HG03521 (cell line): Measurements from ENCODE around the gene BAIAP2.

Source experiments
- ATAC-seq: cut with Tn5 transposase; IDR thresholded peaks from one replicate; pipeline ENCODE4 v1.9.1; 2021; ENCODE audit warnings: mild to moderate bottlenecking, moderate library complexity; ENCODE audit not compliant: unreplicated experiment

Gene BAIAP2

GRCh38 chr17:81049973-81050551 is 15.1 kb downstream of the BAIAP2 start:
- no peak for ATAC-seq

DNA sequence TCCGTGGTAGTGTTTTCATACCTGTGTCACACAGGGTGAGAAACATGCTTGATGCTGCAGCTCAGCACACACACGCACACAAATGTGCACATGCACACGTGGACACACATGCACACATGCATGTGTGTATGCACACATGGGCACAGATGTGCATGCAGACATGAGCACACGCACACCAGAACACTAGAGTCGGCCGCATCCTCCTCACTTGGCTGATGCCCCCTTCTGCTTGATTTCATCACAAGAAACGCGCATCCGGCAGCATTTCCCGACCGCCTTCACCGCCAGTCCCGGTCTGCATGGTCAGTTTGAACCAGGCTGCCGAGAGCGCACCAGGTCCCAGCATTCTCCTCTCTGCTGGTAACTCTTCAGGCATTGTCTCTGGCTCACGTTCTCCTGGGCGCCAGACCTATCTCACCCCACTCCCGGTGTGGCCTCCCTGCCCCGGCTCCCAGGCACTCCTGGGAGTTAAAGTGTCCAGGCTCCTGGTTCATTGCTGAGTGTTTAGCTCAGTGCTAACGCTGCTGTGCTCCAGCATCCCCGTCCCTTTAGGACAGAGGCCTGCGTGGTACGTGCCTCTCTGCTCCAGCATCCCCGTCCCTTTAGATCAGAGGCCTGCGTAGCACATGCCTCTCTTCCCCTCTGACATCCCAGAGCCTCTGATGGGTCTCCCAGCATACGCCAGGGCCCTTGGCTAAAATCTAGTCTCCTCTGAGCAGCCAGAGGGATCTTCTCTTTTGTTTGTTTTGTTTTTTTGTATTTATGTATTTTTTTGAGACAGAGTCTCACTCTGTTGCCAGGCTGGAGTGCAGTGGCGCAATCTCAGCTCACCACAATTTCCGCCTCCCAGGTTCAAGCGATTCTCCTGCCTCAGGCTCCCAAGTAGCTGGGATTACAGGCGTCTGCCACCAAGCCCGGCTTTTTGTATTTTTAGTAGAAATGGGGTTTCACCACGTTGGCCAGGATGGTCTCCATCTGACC is 16.0 kb downstream of the BAIAP2 start:
- no peak for ATAC-seq

DNA sequence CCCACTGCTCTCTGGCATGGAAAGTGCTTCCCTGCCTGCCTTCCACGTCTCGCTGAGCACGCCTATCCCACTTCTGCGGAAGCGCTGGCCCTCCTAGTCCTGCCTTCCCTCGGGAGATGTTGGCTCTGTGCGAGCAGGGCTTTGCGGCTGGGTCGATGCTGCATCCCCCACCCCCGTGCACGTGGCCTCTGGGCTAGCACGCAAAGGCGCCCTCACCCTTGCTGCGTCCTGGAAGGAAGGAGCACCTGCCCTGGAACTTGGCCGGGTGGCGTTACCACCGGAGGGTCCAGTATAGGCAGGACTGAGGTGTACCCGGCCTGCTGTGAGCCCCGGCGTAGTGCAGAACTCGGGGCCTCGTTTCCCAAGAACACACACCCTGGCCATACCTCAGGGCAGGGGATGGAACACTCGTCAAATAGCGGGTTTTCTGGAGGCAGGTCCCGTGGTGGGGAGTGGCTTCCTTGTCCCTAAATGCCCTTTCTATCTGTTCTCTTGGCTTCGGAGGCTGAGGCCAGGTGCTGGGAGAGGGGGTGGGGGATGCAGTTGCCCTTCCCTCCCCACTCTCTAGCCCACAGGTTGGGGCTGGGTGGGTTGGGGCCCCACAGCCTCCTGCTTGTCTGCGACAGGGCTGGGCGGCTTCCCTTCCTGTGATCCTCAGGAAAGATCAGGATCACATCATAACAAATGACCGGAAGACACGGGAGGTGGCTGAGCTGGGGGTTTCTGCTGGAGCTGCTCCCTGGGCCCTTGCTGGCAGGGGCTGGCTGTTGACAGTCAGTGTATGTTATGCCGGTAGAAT is 17.4 kb downstream of the BAIAP2 start:
- no peak for ATAC-seq

DNA sequence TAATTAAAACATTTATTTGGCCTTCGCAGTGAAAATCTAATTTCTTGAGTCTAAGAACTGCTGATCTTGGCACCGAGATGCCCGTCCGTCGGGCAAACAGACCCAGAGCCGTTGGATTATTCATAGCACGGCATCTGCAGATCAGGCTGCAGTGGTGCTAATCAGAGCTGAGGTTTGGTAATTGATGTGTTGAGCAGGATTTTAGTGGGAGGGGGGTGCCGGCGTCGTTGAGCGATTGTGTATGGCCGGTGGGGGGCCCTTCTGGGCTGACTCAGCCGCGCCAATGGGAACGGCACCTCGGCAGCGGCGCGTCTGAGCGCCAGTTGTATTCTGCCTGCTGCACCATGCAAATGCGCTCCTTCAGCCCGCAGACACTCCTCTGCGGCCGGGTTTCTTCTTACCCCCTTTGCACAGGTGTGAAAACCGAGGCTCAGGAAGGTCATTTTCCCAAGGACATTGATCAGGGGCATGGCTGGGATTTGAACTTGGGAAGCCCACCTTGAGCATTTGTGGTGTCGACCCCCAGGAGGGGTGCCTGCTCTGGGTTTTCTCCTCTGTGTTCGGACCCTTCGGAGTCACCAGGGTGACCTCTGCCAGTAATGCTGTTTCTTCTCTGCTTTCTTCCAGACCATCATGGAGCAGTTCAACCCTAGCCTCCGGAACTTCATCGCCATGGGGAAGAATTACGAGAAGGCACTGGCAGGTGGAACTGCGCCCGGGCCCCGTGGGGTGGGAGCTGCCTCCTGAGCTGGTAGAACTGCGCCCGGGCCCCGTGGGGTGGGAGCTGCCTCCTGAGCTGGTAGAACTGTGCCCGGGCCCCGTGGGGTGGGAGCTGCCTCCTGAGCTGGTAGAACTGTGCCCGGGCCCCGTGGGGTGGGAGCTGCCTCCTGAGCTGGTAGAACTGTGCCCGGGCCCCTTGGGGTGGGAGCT is 18.4 kb downstream of the BAIAP2 start:
- ATAC-seq = no peak

GRCh38 chr17:81054308-81054707 is 19.4 kb downstream of the BAIAP2 start:
- ATAC-seq = no peak

DNA sequence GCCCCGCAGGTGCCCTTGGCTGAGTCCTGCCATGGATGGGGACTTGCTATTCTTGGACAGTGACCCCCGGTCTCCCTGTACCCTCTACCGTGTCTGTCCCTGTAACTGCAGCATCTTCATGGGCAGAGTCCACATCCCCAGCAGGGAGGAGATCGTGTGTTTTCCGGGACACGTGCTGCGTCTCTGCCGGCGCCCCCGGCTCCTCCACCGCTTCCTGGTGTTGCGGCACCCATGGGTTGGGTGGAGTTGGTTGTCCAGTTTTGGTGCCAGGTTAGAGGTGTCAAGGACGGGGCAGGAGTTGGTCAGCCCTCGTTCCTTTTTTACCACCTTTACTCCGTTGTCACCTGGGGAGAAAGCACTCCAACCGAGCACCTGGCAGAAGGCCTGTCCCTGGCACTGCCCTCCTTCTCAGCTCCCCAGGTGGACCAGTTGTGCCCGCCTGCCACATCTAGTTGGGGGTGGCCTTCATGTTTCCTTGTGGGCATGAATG is 20.0 kb downstream of the BAIAP2 start:
- no peak for ATAC-seq

DNA sequence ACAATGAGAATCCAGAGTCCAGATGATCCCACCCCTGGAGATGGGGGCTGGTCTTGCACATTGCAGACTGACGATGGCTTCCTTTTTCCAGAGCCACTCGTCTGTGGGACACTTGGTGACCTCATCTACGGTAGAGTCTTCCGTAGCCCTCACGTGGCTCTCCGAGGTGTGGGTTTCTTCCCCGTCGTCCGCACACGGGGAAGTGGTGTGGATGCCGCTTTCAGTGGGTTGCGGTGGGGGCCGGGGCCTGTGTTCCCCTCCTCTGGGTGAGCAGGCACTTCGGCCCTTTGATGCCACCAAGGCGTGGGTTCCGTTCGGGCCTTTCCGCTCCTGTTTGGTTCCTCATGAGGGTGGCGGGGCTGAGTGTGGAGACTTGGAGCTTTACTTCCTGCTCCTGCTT is 21.4 kb downstream of the BAIAP2 start:
- no peak for ATAC-seq

DNA sequence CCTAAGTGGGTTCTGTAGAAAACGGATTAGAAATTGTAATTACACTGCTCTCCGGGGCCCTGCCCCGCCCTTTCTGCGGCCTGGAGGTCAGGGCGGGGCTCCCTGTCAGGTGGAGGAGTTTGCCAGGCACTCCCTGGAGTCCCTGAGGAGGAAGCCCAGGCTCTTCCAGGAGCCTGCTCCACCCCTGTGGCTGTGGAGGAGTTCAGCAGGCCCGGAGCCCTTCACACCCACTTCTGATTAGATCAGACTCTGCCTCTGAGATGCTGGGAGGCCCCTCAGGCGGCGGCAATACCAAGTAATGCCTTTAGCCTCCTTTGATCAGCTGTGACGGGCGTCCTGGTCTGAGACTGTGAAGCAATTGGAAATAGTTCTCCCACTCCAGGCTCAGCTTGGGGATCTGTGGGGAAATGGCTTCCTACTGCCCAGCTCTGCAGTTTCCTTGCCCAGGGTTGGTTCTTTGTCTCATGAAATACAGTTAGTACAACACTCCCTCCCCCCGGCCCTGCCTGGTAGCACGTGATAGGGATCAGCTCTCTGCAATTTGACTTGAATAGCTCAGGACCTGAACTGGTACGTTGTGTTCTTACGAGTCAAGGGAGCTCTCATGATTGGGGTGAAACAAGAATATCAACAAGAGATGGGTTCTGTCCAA is 22.3 kb downstream of the BAIAP2 start:
- ATAC-seq = no peak

GRCh38 chr17:81057777-81058176 is 22.8 kb downstream of the BAIAP2 start:
- no peak for ATAC-seq

GRCh38 chr17:81058263-81058871 is 23.4 kb downstream of the BAIAP2 start:
- ATAC-seq = no peak

DNA sequence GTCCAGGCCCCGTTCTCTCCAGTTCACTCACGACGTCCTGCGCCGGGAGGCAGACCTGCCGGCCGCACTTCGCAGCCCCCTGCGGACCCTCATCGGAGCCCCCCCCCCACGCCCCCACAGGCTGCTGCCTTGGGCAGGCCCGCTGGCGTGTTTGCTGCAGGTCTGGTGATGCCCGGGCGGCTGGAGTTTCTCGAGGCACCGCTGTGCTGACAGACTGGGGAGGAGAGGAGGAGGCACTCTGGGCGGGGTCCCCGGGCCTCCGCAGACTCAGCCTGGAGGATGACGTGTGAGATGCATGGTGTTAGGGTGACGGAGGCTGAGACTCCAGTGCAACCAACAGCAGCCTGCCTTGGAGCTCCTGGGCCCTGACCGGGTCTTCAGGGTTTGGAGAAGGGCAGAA is 24.1 kb downstream of the BAIAP2 start:
- ATAC-seq = no peak

GRCh38 chr17:81060416-81060815 is 25.5 kb downstream of the BAIAP2 start:
- no peak for ATAC-seq

- no peak for ATAC-seq
These were observed 26.2 kb downstream of the BAIAP2 start for GRCh38 chr17:81061027-81061735.

GRCh38 chr17:81062014-81062780 is 27.2 kb downstream of the BAIAP2 start:
- ATAC-seq = no peak

GRCh38 chr17:81063106-81064093 is 28.4 kb downstream of the BAIAP2 start:
- ATAC-seq = no peak

GRCh38 chr17:81064678-81065475 is 29.9 kb downstream of the BAIAP2 start:
- no peak for ATAC-seq
